AG04449 (cell line): ENCODE data around the gene RBP3.

Experiments used
- CTCF ChIA-PET: fragments of 350-600 bp; formaldehyde crosslinking; extraction: SDS; loops from one replicate; lab custom pipeline; 2021; ENCODE audit warnings: antibody characterized with exemption; lab: Yijun Ruan, JAX
- POLR2A ChIA-PET: fragments of 400-600, 350-600 bp; formaldehyde crosslinking; extraction: SDS; loops from one replicate; lab custom pipeline; 2020; ENCODE audit warnings: antibody characterized with exemption, inconsistent platforms; lab: Yijun Ruan, JAX
- DNase-seq: peaks from one replicate; pipeline ENCODE4 v3.0.0-alpha.2; 2010; ENCODE audit warnings: low read depth, low spot score
- H3K4me3 ChIP-seq: 2 replicates; pipeline ENCODE4 v1.5.1; 2011; ENCODE audit warnings: low read depth, mild to moderate bottlenecking, control low read depth, low read length
- CTCF ChIP-seq: IDR thresholded peaks from one replicate; pipeline ENCODE4 v1.5.1; 2011; ENCODE audit warnings: mild to moderate bottlenecking, moderate library complexity, low read length, control low read depth, inconsistent platforms; ENCODE audit not compliant: insufficient read depth; ENCODE audit errors: missing control alignments

RBP3 gene

GRCh38 chr10:47364911-47365310 is 16.7 kb downstream of the RBP3 start:
- no peak overlapping the region for H3K4me3 ChIP-seq
- POLR2A ChIA-PET = no interaction called here
- no peak for TF ChIP-seq CTCF
- DNase-seq = no peak
- CTCF ChIA-PET = interaction anchor here (1.9 to 7.0 kb wide), 3 partner anchors 11 to 25 kb away, joined by 5 to 56 read pairs (median 19); no protein-coding TSS in a partner anchor

GRCh38 chr10:47365431-47366180 is 17.4 kb downstream of the RBP3 start:
- CTCF ChIA-PET = interaction anchor here (1.9 to 7.0 kb wide), 3 partner anchors 11 to 25 kb away, joined by 5 to 56 read pairs (median 19); no protein-coding TSS in a partner anchor
- POLR2A ChIA-PET = no interaction called here
- no peak for DNase-seq
- TF ChIP-seq CTCF = no peak
- no peak overlapping the region for H3K4me3 ChIP-seq

DNA sequence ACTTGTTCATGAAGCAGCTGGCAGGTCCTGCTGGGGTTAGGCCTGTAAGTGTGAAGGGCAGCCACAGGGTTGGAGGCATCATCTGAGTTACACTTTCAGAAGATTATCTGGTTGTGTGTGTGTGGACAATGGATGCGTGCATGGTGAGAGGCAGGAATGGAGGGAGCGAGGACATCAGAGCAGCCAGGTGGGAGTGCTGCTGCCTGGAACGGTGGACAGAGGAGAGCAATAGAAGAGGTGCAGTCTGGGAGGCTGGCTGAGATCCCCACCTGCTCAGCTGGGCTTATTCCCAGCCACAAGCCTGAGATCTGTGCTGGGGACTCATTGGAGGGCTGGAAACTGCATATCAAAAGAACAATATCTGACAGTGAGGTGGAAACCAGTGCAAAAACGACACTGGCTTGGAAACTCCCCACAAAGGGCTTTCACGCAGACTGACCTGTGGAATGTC is 18.0 kb downstream of the RBP3 start:
- no peak for DNase-seq
- H3K4me3 ChIP-seq = no peak overlapping the region
- POLR2A ChIA-PET = no interaction called here
- no peak for TF ChIP-seq CTCF
- CTCF ChIA-PET = interaction anchor here (1.9 to 2.8 kb wide), 2 partner anchors 12 to 26 kb away, joined by 5 to 19 read pairs; no protein-coding TSS in a partner anchor

DNA sequence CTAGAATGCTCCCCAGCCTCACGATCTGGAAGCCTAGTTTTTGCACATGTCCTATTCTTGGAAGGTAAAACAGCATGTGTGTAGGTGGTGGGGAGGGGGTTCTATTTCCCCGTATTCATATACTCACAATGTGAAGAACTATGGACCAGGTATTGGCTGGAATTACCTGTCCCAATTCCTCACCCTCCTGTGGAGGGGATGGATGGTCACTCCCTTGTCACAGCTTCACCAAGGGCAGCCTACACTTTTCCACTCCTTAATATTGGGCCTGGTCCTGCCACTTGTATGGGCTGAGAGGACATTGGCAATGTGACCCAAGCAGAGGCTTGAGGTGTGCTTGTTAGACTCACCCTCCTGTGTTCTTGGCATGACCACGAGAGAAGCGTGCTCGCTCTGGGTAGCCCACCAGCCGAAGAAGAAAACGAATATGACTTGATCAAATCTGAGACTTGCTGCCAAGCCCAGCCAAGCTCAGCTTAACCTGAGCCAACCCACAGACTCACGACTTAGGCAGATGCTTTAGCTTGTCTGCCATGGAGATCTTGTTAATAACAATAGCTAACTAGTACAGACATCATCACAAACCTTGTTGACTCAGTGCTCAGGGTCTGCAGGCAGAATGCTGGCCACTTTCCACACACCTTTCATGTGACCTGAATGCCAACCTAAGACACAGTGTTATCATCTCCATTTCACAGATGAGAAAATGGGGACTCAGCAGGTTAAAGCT is 18.7 kb downstream of the RBP3 start:
- CTCF ChIA-PET = interaction anchor here (1.9 to 2.8 kb wide), 2 partner anchors 13 to 27 kb away, joined by 5 to 19 read pairs; no protein-coding TSS in a partner anchor
- no peak for TF ChIP-seq CTCF
- POLR2A ChIA-PET = no interaction called here
- no peak for DNase-seq
- H3K4me3 ChIP-seq = no peak overlapping the region

DNA sequence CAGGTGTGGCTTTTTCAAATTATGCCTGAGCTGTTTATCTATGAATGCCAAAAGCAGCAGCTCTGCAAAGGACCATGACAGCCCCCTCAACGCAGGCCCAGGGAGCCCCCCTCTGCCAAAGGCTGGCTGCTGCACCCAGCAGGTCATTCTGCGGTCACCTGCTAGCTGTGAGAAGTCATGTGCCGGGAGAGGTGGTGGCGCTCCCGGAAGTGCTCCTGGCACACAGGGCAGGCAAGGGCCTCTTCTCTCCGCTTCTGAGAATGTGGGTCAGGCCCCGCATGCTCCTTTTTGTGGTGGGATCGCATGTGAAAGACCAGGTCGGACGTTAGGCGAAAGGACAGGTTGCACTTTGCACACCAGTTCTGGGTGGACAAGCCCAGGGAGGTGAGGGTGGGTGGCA is 19.5 kb downstream of the RBP3 start:
- H3K4me3 ChIP-seq = no peak overlapping the region
- POLR2A ChIA-PET = no interaction called here
- TF ChIP-seq CTCF = no peak
- CTCF ChIA-PET = no interaction called here
- DNase-seq = no peak
